IMR-90 (cell line): ENCODE data around the gene TP53BP2.

Experiments
- CHD1 ChIP-seq: IDR thresholded peaks from 2 replicates; pipeline ENCODE4 v1.6.1; 2012; ENCODE audit warnings: low read depth, low read length, improper control_type of control experiment
- MXI1 ChIP-seq: IDR thresholded peaks from 2 replicates; pipeline ENCODE4 v1.6.1; 2012; ENCODE audit warnings: low read depth, mild to moderate bottlenecking, low read length, moderate library complexity, borderline replicate concordance
- TF ChIP-seq, protein P1 (sequence below): conservative IDR thresholded peaks from 2 replicates; pipeline ENCODE4 v1.5.1; 2012; ENCODE audit warnings: mild to moderate bottlenecking, low read depth, low read length, improper control_type of control experiment
- TF ChIP-seq, protein P2 (sequence below): fragments of 150-350 bp; IDR thresholded peaks from 2 replicates; pipeline ENCODE4 v1.6.1; 2017; ENCODE audit warnings: mild to moderate bottlenecking, antibody characterized with exemption, low read length, low read depth

- TF ChIP-seq, protein P1, sequence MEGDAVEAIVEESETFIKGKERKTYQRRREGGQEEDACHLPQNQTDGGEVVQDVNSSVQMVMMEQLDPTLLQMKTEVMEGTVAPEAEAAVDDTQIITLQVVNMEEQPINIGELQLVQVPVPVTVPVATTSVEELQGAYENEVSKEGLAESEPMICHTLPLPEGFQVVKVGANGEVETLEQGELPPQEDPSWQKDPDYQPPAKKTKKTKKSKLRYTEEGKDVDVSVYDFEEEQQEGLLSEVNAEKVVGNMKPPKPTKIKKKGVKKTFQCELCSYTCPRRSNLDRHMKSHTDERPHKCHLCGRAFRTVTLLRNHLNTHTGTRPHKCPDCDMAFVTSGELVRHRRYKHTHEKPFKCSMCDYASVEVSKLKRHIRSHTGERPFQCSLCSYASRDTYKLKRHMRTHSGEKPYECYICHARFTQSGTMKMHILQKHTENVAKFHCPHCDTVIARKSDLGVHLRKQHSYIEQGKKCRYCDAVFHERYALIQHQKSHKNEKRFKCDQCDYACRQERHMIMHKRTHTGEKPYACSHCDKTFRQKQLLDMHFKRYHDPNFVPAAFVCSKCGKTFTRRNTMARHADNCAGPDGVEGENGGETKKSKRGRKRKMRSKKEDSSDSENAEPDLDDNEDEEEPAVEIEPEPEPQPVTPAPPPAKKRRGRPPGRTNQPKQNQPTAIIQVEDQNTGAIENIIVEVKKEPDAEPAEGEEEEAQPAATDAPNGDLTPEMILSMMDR, result no peak
- TF ChIP-seq MXI1, result no peak
- TF ChIP-seq CHD1, result no peak
- TF ChIP-seq, protein P2, sequence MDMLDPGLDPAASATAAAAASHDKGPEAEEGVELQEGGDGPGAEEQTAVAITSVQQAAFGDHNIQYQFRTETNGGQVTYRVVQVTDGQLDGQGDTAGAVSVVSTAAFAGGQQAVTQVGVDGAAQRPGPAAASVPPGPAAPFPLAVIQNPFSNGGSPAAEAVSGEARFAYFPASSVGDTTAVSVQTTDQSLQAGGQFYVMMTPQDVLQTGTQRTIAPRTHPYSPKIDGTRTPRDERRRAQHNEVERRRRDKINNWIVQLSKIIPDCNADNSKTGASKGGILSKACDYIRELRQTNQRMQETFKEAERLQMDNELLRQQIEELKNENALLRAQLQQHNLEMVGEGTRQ, result no peak
Observed at GRCh38 chr1:223783676-223784075, 62.1 kb downstream of the TP53BP2 start.
